MCF 10A (cell line): ENCODE results near the gene LIME1. TPM values are rescaled to one million over a fixed set of nuclear protein-coding genes. Genes with fewer than 3 reads are reported as not detected.

Source experiments
- BruUV-seq: library from RNA; stranded (reverse); fragments of 400-500 nt; replicated peaks from 2 replicates; lab custom pipeline; 2021; lab: Mats Ljungman, UMichigan
- CTCF ChIA-PET: fragments of 300-600 bp; sonication (Branson Sonifier 250); formaldehyde crosslinking; extraction: SDS; loops from one replicate; lab custom pipeline; 2021; ENCODE audit warnings: antibody characterized with exemption, inconsistent platforms; lab: Yijun Ruan, JAX
- POLR2A ChIA-PET: fragments of 300-600, 350-650 bp; sonication (Branson Sonifier 250); formaldehyde crosslinking; extraction: SDS; loops from one replicate; lab custom pipeline; 2020; ENCODE audit warnings: antibody characterized with exemption, inconsistent platforms; lab: Yijun Ruan, JAX
- DNase-seq: peaks from one replicate; pipeline ENCODE4 v3.0.0-alpha.2; 2018; ENCODE audit not compliant: unreplicated experiment
- H3K27ac Mint-ChIP-seq: one replicate; pipeline ENCODE4 v1.8.0; 2022; ENCODE audit warnings: mild to moderate bottlenecking, low read depth, mixed read lengths; ENCODE audit not compliant: unreplicated experiment
- H3K27me3 Mint-ChIP-seq: one replicate; pipeline ENCODE4 v1.8.0; 2022; ENCODE audit warnings: mixed read lengths; ENCODE audit not compliant: insufficient read depth, unreplicated experiment
- H3K36me3 Mint-ChIP-seq: one replicate; pipeline ENCODE4 v1.8.0; 2022; ENCODE audit warnings: mild to moderate bottlenecking, moderate library complexity, mixed read lengths; ENCODE audit not compliant: insufficient read depth, unreplicated experiment
- H3K4me1 Mint-ChIP-seq: one replicate; pipeline ENCODE4 v1.8.0; 2022; ENCODE audit warnings: mixed read lengths; ENCODE audit not compliant: insufficient read depth, unreplicated experiment
- H3K4me3 Mint-ChIP-seq: one replicate; pipeline ENCODE4 v1.8.0; 2022; ENCODE audit warnings: mild to moderate bottlenecking, moderate library complexity, mixed read lengths; ENCODE audit not compliant: unreplicated experiment
- H3K9me3 Mint-ChIP-seq: one replicate; pipeline ENCODE4 v1.8.0; 2022; ENCODE audit warnings: mixed read lengths; ENCODE audit not compliant: unreplicated experiment
- intact Hi-C: fragments of 100-400 bp; cut with micrococcal nuclease; formaldehyde crosslinking; loops from 2 replicates; pipeline ENCODE4 v1.14.1; 2022
- total RNA-seq: library from RNA; stranded (reverse); gene quantifications from 2 replicates; pipeline ENCODE4 v1.2.3, GENCODE V29; 2022
- TF ChIP-seq, protein P1 (sequence below): fragments of 200-600 bp; IDR thresholded peaks from one replicate; pipeline ENCODE4 v1.8.0; 2022; ENCODE audit warnings: antibody characterized with exemption, mild to moderate bottlenecking; ENCODE audit not compliant: unreplicated experiment

The LIME1 gene
- total RNA-seq, 1 experiment from 2014 or later, result 10.1 TPM

DNA sequence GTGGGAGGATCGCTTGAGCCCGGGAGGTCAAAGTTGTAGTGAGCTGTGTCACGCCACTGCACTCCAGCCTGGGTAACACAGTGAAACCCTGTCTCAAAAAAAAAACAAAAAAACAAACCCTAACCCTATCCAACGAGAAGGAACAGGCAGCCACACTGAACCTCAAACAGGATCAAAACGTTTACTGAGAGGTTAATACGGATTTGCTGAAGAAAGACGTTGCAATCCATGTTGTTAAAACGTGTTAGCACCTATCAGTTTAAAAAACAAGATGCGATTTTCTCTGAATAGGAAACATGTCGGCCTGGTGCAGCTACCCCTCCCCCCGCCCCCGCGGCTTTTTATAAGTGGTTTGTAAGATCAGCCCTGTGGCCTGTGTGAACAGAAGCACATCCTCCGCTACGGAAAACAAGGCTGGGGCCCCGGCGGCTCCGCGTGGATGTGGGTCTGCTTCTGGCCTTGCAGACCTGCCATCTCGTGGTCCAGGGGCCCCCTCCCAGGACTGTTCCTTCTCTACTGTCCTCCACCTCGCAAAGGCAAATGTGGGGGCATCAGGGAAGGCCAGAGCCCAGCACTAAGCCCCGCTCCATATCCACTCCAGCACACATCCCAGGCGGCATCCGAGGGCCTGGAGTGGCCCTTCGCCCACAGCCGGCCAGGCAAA lies 14.5 kb downstream of the LIME1 start:
- no peak overlapping the region for H3K4me3 Mint-ChIP-seq
- no TSS peak for BruUV-seq
- H3K36me3 Mint-ChIP-seq, result peaks cover 8% of the 10 kb centered on the region
- H3K9me3 Mint-ChIP-seq, result no peaks in the 10 kb centered on the region
- CTCF ChIA-PET, result interaction anchor here (0.6 kb wide), 2 partner anchors 11 to 136 kb away, joined by 3 to 5 read pairs; no protein-coding TSS in a partner anchor
- no peaks in the 10 kb centered on the region for H3K27me3 Mint-ChIP-seq
- H3K27ac Mint-ChIP-seq, result no peak overlapping the region
- intact Hi-C loops, result no loop called here
- POLR2A ChIA-PET, result interaction anchor here (1.2 to 2.9 kb wide), 2 partner anchors 10 to 54 kb away, joined by 3 to 8 read pairs; no protein-coding TSS in a partner anchor
- H3K4me1 Mint-ChIP-seq, result no peaks in the 10 kb centered on the region
- no peak for DNase-seq
- TF ChIP-seq, protein P1, sequence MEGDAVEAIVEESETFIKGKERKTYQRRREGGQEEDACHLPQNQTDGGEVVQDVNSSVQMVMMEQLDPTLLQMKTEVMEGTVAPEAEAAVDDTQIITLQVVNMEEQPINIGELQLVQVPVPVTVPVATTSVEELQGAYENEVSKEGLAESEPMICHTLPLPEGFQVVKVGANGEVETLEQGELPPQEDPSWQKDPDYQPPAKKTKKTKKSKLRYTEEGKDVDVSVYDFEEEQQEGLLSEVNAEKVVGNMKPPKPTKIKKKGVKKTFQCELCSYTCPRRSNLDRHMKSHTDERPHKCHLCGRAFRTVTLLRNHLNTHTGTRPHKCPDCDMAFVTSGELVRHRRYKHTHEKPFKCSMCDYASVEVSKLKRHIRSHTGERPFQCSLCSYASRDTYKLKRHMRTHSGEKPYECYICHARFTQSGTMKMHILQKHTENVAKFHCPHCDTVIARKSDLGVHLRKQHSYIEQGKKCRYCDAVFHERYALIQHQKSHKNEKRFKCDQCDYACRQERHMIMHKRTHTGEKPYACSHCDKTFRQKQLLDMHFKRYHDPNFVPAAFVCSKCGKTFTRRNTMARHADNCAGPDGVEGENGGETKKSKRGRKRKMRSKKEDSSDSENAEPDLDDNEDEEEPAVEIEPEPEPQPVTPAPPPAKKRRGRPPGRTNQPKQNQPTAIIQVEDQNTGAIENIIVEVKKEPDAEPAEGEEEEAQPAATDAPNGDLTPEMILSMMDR, result no peak

DNA sequence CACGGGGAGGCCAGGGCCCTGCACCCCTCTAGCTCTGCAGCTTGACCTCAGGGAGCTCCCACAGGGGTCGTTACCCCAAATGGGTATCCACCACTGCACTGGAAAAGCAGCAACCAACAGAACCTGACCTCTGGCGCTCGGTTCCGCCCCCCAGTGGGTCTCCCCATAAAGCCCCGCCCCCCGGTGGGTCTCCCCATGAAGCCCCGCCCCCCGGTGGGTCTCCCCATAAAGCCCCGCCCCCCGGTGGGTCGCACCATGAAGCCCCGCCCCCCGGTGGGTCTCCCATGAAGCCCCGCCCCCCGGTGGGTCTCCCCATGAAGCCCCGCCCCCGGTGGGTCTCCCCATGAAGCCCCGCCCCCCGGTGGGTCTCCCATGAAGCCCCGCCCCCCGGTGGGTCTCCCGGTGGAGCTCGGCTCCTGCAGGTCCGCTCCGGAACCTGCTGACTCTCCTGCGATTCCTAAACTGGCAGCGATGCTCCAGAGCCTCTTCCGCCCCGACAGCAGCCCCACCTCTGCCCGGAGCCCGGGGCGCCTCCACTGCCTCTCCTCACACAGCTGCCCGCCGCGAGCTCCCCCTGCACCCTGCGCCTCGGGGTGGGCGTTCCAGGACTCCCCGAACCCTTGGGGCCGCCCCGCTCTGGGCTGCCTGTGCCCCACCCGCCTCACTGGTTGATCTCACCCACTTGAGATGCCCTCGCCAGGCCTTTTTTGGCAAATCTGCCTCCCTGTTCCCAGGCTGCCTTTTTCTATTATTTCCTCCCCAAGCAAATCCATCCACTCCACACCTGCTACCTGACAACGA lies 15.2 kb downstream of the LIME1 start:
- Mint-ChIP-seq H3K27me3 (no peaks in the 10 kb centered on the region), H3K4me3 (no peak overlapping the region), H3K36me3 (peaks cover 6% of the 10 kb centered on the region), H3K27ac (no peak overlapping the region), H3K9me3 (no peaks in the 10 kb centered on the region), H3K4me1 (no peaks in the 10 kb centered on the region)
- ChIA-PET CTCF (interaction anchor here (0.6 kb wide), 2 partner anchors 11 to 137 kb away, joined by 3 to 5 read pairs; no protein-coding TSS in a partner anchor), POLR2A (interaction anchor here (0.7 to 2.9 kb wide), 4 partner anchors 11 to 228 kb away, joined by 3 to 8 read pairs (median 4); no protein-coding TSS in a partner anchor)
- intact Hi-C loops, result no loop called here
- no peak for DNase-seq
- BruUV-seq, result no TSS peak
- TF ChIP-seq, protein P1, result no peak

DNA sequence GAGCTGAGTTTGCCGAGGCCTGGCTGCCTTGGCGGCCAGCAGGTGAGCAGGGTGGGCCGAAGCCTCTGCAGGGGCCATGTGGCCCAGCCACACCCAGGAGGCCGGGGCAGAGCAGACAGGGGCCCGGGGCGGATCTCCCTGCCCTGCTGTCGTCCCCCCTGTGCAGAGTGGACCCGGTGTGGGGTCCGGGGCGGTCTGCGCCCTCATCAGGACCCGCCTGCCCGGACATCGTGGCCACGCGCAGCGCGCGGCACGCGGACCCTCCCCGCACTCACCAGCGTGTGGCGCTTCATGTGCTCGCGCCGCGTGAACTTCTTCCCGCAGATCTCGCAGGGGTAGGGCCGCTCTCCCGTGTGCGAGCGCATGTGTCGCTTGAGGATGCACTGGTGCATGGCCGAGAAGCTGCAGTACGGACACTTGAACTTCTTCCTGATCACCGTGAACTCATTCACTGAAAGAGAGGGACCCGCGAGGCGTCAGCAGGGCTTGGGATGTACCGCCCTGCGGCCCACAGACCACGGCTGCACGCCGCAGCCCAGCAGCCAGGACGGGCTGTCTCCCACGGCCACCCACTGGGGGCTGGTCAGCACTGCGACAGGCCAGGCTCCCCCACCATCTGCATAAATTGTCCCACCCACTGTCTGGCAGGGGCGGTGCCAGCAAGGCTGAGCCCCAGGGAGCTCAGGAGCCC lies 16.1 kb downstream of the LIME1 start:
- no peak overlapping the region for H3K27ac Mint-ChIP-seq
- H3K36me3 Mint-ChIP-seq, result peaks cover 6% of the 10 kb centered on the region
- no TSS peak for BruUV-seq
- ChIA-PET POLR2A (interaction anchor here (0.7 to 1.0 kb wide), 4 partner anchors 11 to 227 kb away, joined by 3 to 4 read pairs (median 3); no protein-coding TSS in a partner anchor), CTCF (no interaction called here)
- H3K9me3 Mint-ChIP-seq, result no peaks in the 10 kb centered on the region
- H3K27me3 Mint-ChIP-seq, result peaks cover 7% of the 10 kb centered on the region
- no peak for DNase-seq
- TF ChIP-seq, protein P1, result no peak
- H3K4me3 Mint-ChIP-seq, result no peak overlapping the region
- intact Hi-C loops, result no loop called here
- H3K4me1 Mint-ChIP-seq, result no peaks in the 10 kb centered on the region
